HG03196 (cell line): ENCODE measurements around the gene BDH1.
"Not testable (repeated sequence)": the region's sequence is repeated elsewhere in the genome, so short reads cannot be mapped to it uniquely, and the experiment has no call there.

Experiments used
- ATAC-seq: cut with Tn5 transposase; IDR thresholded peaks from one replicate; pipeline ENCODE4 v1.9.1; 2021; ENCODE audit not compliant: unreplicated experiment

The BDH1 gene

DNA sequence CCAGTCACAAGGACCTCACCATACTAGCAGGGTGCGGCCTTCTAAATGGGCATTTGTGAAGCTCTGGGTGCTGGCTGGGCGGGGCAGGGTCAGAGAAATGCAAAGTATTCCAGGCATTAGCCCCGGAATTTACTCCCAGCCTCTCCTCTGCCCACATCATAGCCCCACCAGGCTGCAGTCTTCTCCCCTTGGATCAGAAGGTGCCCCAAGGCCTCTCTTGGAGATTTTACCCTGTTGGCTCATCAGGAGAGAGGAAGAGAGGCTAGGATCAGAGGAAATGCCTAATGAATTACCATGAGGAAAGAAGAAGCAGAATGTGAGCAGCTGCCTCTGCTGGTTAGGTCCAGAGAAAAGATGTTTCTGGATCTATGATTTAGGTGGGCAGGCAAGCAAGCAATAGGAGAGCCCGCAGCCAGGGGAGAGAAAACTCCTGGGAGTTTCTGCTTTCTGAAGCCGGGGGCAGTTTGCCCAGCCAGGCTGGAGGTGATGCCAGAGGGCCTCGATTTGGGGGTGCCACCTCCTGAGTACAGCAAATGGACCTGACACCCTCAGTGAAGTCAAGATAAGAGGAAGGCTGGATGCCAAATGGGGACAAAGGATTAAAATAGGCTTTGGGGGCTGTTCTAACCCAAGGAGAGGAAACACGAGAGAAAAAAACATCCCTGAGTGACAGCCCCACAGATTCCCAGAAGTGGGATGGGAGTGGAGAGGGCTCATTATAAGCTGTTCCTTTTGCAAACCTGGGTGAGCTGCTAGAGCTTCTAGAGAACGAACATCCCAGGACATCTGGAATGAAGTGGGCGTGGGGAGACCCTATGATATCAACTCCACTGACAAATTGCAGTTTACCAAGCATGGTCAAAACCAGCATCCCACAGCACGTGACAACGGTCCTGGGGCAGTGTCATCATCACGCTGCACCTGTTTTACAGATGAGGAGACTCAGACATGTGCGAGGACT lies 65.4 kb downstream of the BDH1 start:
- no peak for ATAC-seq

DNA sequence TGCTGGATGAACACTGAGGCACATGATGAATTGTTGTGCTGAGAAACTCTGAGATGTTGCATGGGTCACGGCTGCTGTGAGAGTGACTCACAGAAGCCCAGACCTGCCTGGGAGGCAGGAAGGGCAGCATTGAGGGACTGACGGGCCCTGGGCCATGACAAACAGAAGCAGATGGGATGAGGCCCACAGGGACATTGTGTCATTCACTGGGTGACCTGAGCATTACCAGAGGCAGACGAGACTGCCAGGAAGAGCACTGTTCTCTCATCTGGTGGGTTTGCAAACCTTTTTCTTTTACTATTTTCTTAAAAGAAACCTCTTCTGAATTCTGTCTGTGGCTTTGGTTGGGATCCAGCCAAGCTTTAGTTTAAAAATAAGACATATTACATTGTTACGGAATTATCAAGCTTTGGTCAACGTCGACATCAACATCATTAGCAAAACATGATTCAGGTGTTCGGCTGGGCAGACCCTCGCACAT lies 67.8 kb downstream of the BDH1 start:
- no peak for ATAC-seq

DNA sequence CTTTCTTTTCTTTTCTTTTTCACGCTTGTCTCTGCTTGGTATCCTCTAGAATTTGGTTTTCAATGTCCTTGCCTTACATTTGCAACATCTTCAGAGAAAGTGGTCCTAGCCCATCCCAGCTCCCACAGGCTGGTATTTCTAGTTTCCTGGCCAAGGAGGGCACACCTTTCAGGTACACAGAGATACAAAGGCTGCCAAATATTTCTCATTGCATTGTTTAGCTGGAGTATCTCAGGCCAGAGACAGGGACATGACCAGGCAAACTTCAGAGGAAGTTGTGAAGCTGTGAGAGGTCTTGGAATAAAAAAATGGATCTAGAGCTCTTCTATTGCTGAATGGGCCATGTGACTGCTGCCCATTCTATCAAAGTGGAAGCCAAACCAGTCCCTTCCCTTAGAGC lies 68.9 kb downstream of the BDH1 start:
- ATAC-seq = no peak

DNA sequence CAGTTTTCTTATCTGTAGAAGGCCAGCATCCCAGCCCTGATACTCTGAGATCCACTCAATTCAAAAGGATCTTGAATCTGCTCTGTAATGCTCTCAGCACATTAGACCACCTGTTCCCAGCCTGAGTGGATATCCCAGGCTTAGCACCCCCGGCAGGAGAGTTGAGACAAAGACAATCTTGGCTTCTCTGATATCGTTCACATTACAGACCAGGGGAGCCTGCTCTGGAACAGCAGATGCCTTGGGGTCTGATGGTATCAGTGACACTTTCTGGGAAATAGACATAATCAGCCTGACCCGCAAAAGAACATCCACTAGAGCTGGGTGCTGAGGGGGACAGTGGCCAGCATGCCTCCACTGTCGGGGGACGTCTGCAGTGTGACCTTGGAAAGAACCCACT lies 70.6 kb downstream of the BDH1 start:
- no peak for ATAC-seq

DNA sequence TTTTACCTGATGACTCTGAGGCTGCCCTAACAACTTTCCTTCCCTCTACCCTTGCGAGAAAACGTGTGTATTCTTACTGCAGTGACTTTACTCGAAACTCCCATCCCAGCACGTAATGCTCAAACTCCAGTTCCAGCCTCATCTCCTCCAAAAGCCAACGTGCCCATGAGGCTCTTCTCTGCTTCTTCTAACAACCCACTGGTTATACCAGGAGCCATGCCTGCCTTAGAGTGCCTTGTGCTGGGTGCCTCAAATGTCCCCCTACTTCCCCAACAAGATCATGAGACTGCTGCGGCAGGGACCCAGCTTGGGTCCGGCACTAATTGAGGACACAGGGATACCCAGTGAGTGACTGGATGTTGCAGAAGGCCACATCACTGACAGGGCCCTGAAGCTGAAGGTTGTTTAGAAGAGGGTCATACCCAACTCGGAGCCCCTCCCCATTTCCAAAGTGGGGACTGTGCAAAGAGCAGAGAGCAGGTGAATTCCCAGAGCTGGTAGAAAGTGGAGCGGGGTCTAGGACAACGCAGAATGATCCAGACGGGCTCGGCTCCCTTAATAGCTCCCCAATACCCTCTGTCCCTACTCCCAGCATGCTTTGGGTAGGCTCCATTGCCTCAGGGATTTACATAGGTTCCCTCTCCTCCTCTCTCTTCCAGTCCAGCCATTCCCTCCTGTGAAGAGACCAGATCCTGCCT lies 71.4 kb downstream of the BDH1 start:
- no peak for ATAC-seq

DNA sequence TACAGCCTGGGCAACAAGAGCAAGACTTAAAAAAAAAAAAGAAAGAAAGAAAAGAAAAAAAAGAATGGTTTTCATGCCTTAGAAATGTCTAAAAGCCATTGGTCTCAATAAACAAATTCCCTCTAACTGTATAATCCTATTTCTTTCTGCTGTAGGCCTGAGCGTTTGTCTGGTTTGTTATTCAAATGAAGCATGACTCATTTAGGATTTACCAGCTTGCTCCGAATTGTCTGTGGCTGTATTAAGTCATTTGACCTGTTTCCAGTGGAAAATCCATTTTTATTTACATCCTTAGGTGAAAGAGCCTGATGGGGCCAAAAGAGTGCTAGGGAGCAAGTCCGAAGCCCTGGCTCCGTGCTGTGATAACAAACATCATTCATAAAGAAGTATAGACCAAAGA lies 73.8 kb downstream of the BDH1 start:
- ATAC-seq = no peak

DNA sequence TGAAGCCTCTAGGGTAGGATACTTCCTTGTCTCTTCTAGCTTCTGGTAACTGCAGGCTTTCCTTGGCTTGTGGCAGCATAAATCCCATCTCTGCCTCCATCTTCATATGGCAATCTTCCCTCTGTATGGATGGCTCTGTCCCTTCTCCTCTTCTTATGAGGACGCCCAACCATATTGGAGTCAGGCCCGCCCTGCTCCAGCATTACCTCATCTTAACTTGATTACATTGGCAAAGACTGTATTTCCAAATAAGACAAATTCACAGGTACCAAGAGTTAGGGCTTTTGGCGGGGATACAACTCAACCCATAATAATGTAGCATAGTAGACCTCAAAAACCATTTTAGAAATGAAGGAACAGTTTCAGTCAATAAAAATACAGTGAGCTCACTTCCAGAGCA lies 75.4 kb downstream of the BDH1 start:
- ATAC-seq = no peak

DNA sequence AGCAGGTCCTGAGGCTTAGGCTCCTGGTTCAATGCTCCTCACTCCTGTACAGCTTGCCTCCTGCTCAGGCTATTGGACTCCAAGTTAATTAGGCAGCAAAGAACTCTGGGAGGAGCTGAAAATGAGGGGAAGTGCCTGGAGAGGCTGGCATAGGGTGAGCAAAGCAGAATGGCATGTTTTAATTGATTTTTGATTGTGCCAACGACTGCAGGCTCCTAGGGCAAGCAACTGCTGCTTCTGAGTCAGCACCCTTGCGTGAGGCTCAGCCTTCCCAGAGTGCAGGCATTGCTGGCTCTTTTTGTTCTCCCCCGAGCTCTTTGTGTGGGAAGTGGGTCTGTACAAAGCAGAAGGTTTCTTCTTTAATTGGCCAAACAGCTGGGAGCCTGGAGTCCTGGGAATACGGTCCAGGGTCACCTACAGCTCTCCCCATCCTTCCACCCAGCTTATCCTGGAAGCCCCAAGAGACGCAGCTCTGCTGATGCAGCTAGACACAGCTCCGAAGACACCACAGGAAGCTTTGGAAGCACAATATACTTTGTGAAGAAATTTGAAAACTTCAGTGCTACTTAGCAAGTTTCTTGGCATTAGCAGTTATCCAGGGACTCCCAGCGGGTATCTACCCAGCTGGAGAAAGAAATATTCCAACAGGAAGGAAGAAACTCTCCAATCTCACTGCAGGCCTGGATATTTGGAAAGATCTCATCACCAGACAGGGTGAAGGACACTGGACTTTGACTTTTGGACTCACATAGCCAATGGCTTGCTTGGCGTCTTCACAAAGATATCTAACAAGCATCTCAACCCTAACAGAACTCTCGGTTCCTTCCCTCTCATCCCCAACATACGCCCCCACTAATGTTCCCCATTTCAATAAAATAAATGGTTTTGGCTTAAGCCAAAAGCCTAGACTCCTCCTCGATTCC lies 76.8 kb downstream of the BDH1 start:
- no peak for ATAC-seq

DNA sequence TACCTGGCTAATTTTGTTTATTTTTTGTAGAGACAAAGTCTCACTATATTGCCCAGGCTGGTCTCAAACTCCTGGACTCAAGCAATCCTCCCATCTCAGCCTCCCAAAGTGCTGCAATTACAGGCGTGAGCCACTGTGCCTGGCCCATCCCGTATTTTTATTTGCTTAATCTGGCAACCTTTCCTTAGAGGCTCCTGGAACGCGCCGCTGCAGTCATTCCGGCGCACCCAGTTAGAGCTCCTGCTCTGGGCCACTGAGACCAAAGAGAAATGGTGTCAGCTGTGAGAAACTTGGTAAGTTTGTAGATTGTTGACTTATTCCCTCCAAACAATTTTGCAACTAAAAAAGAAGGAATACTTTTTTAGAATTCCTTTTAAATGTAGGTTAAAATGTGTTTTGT lies 78.0 kb downstream of the BDH1 start:
- not testable (repeated sequence) for ATAC-seq

DNA sequence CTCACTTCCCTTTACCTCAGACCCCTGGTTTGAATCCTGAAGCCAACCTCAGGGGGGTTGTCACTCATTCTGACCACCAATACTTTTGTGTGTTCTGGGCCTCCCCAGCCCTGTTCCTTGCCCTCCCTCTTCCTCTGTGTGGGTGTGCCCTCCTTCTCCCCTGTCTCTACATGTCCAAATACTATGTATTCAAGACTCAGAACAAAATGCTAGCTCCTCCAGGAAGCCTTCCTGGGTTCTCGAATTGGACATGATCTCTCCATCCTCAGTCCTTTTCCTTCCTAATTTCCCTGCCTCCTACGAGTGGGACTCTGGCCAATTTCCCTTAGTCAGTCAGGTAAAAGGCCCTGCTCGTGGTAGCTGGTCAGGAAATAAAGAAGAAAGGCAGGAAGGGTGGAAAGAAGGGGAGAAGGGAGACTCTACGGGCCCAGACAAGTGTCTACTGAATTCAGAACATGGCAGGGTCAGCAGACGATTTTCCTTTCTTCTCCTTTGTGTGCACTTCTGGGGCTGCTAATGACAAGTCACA lies 79.7 kb downstream of the BDH1 start:
- ATAC-seq = no peak

DNA sequence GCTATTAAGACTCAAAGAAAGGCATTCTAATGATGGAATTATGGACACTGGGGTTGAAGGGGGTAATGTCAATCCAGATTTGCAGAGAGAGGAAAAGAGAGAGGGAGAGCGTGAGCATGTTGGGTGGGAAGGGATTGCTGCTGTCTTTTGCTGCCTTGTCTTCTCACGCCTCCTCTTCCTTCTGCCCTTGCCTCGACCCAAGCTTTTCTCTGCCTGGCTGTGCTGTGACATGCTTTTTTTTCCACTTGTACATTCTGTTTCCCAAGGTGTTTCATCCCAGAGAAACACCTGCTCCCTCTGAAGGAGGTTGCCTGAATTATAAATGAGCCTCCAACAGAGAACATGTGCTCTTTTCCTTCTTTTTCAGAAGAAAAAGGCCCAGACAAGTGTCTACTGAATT lies 80.3 kb downstream of the BDH1 start:
- no peak for ATAC-seq

DNA sequence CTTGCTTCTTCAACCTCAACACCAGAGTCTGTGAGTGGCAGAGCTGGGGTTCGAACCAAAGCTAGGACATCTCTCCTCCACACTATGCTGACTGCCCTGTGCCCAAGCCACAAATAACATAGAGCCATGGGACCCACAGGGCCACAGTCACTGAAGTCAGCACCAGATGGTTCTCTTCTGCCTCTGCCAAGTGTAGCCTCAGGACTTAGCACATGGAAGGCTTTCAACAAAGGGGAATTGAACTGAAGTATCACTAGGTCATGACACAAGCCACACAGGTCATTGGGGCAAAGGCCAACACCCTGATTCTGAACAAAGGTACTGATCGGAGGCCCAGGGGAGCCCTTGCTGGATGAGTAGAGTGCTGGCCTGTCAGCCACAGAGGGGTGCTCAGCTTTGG lies 83.6 kb downstream of the BDH1 start:
- ATAC-seq = no peak

DNA sequence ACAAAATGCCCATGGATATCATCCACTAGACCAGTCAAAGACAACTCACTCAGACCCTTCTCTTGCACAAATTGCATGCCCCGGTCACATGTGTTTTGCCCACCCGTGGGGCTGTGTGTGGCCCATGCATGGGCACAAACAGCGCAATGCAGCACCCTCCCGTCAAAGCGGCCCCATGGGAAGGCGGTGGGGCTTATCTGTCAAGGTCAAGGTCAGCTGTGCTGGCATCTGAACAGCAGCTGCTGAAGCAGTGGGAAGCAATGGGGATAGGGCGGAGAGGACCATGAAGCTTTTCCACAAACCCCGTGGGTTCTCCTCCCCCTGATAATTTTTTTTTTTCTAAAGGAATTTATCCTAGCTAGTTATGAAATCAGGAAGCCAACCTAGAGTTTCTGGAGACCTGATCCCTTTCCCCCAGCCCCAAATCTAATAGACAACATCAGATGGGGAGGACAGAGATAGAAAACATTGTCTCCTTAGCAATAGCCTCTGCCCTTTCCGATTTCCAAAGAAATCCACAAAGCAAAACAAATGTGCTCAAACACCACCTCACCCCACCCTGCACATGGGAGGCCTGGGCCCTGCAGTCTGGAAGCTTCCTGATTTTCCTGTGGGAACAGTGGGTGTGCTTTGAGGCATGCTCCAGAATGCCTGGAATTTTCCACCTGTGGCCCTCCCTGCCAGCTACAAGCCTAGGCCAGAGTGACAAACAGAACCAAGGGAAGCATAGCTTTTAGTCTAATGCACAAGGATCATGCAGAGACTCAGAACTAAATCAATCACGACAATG lies 84.4 kb downstream of the BDH1 start:
- ATAC-seq = no peak

DNA sequence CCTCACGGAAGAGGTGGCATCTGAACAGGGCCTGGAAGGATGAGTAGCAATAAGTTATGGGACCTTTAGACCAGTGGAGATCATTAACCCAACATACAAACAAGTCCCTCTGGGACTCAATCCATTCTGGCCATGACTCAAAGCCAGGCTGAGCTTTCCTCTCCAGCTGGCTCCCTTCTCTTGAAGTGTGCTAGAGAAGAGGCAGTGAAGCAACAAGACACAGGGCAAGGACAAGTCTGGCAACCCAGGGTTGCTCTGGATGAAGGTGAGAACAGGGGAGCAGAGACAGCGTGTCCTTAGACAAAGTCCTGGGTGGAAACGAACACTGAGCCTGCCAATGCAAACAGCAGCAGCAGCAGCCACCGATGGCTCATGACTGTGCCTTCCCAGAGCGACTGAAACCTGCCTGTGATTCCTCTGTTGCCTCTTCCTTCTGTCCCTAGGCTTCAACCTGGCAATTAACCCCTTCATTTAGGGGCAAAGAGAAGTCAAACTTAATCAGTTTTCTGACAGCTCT lies 86.8 kb downstream of the BDH1 start:
- no peak for ATAC-seq

DNA sequence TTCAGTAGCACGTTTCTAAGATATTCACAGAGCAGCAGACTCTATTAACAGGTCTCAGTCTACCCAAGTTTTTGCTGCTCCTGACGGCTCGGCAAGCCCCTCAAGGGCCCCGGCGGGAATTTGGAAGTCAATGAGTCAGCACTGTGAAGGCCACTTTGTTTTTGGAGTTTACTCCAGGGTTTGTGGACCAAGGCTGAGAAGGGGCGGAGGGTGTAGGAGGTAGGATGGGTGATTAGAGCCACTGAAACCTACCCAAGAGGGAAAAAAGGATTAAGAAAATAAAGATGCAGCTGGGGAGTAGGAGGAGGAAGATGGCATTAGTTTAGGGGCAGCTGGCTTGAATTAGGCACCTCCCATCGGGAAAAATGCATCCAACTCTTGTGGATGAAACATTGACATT lies 87.6 kb downstream of the BDH1 start:
- ATAC-seq = no peak

DNA sequence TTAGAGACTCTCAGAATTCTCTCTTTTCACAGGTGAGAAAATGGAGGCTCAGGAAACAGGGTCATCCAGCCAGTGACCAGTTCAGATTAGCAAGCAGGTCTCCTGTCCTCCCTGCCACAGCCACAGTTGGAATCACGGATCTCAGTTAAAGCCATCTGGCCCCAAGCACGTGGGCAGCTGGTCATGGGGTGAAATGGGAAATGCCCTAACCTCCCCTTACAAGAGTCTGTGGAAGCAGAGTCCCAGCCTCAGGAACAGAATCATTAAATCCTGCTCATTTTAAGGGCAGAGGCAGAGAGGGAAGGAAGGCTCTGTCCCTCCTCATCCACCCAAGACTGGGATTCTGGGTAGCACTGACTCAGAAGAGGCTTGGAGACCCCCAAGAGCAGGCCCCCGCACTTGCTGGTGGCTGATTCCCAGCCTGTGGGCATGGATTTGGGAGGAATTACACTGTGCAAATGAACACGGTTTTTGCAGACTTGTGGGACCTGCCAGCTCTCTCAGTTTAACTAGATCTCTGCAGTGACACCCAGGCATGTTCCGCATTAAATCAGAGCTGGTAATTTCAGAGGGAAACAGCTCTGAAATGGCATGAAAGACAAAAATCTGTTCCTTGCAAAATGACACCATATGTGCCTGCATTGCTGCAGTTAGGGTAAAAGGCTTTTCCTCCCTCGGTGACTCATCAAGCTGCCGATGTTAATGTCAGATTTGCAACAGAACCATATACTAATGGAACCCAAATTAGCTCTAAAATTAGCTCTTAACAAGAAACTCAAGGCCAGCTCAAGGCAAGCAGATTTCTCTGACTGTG lies 89.0 kb downstream of the BDH1 start:
- ATAC-seq = no peak

DNA sequence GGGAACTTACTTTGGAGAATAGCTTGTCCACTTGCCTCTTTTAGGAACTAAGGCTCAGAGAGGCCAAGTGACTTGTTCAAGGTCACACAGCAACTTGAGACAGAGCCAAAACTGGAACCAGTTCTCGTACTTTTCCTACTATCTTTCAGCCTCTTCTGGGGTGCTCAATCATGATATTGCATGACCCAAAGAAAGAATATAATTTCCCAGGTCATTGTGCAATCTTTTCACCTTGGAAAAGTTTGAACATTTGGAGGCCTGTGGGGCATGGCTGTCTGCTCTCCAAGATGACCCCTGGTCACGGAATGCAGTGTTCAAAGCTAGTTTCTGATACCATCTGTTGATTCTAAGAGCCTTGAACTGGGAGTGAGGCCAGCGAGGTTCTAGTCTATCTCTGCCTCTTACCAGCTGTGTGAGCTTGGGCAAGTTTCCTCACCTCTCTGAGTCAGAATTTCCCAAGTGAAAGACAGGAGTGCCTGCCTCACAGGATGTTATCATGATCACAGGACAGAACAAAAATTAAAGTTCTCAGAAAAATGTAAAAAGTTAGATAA lies 89.7 kb downstream of the BDH1 start:
- no peak for ATAC-seq

DNA sequence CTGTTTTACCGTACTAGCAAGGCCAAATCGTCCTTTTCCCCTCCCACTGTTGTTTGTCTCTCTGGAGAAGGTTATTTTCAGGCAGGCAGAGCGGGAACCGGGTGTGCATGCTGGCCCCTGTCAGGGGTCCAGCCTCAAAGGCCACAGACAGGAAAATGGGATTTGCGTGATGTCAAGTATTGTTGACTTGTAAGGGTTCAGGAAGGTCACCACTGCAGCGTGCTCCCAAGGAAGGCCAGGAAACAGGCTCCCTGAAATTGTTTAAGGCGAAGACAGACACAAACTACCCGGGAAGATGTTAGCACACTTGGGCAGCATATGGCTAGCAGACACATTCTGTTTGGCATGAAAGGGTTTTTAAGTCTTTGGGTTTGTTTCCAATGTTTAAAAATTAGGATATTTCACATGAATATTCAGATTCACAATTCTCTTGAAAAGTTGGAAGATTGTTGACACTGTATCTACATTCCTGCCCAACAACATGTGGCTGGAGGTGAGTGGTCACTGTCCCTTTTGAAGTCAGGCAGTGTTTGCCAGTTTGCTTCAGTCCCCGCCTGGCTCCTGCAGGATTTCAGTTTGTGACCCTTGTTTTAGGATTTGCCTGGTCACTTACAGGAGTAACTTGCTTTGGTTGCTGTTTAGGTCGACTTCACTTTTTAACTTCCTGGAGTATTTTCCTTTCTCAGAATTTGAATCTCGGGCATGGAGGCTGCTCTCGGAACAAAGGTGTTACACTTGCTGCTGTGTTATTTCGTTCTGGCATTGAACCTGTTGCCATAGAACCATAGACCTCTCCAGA lies 90.4 kb downstream of the BDH1 start:
- ATAC-seq = no peak
